ENCODE data around the gene CEP104. TPM values are rescaled to one million over a fixed set of nuclear protein-coding genes. Genes with fewer than 3 reads are reported as not detected.

The CEP104 gene
- total RNA-seq, 4 donors from 2014 or later = 42.9 to 64.5 (median 54.7) TPM

DNA sequence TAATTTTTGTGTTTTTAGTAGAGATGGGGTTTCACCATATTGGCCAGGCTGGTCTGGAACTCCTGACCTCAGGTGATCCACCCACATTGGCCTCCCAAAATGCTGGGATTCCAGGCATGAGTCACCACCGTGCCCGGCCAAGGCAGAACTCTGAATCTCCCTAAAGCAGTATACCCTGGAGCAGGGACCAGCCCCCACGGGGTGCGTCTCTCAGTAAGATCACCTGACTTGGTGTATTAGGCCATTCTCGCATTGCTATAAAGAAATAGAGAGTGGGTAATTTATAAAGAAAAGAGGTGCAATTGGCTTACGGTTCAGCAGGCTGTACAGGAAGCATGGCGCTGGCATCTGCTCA, 14.4 kb upstream of the CEP104 start:
- Histone ChIP-seq H3K27me3 (no peaks in the 10 kb centered on the region), H3K4me1 (no peaks in the 10 kb centered on the region), H3K4me3 (no peak overlapping the region), H3K27ac (no peak overlapping the region), H3K9me3 (no peaks in the 10 kb centered on the region), H3K36me3 (peaks cover 0 to 67% (median 0%) of the 10 kb centered on the region in 3 donors)
- no peak for DNase-seq
- no peak for TF ChIP-seq POLR2A (IDR thresholded peaks at IDR 0.05)

DNA sequence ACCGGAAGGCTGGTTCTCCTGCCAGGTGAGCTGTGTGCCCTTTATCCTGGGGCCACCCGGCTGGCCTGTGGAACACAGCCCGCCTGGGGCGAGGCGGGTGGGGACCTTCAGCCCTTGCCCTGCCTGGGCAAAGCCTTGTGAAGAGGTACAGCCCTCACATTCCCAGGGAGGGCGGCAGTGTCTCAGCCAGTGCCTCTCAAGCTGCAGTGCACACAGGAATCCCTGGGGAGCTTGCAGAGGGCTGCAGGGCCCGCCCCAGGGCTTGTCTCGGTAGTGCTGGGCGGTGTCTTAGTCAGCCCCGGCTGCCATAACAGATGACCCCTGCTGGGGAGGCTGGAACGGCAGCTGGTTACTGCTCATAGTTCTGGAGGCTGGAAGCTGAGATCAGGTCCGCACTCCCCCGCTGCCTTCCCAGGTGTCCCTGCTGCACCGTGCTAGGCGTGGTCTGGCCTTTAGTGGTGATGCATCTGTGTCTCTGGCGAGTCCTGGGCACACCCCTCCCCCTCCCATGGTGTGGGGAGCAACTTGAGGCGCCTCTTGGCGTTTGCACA, 12.8 kb upstream of the CEP104 start:
- Histone ChIP-seq H3K9me3 (no peaks in the 10 kb centered on the region), H3K27ac (peak overlapping the region in 1 of 4 donors; percentile 35), H3K36me3 (peaks cover 0 to 56% (median 0%) of the 10 kb centered on the region in 3 donors), H3K27me3 (no peaks in the 10 kb centered on the region), H3K4me1 (no peaks in the 10 kb centered on the region), H3K4me3 (no peak overlapping the region)
- DNase-seq = peak in 1 of 3 donors; percentile 75
- peak in 1 of 2 donors; percentile 16 for TF ChIP-seq POLR2A (IDR thresholded peaks at IDR 0.05)
- TF ChIP-seq CTCF (IDR thresholded peaks at IDR 0.05) = peak in 1 of 6 experiments; percentile 14

DNA sequence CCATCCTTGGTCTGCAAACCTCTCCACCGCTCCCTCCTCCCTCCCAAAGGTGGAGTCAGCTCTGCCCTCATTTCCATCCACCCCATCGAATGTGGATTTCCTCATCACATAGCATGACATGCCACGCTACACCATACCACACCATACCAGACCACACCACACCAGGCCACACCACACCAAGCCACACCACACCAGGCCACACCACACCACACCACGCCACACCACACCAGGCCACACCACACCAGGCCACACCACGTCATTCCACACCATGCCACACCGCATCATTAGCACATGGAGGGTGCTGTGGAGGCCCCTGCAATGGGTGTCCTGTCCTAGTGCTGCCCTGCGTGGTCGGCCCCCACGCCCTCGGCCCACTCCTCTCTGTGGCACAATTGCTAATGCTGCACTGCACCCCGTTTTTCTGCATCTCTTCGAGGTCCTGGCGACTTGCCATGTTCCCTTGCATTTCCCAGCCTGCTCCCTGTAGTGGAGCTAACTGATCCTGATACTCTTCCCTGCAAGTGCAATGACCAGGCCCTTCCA, 11.5 kb upstream of the CEP104 start:
- Histone ChIP-seq H3K27me3 (no peaks in the 10 kb centered on the region), H3K4me3 (no peak overlapping the region), H3K4me1 (no peaks in the 10 kb centered on the region), H3K36me3 (peaks cover 0 to 46% (median 0%) of the 10 kb centered on the region in 3 donors), H3K27ac (no peak overlapping the region), H3K9me3 (no peaks in the 10 kb centered on the region)
- no peak for TF ChIP-seq POLR2A (IDR thresholded peaks at IDR 0.05)
- no peak for TF ChIP-seq CTCF (IDR thresholded peaks at IDR 0.05)
- no peak for DNase-seq

DNA sequence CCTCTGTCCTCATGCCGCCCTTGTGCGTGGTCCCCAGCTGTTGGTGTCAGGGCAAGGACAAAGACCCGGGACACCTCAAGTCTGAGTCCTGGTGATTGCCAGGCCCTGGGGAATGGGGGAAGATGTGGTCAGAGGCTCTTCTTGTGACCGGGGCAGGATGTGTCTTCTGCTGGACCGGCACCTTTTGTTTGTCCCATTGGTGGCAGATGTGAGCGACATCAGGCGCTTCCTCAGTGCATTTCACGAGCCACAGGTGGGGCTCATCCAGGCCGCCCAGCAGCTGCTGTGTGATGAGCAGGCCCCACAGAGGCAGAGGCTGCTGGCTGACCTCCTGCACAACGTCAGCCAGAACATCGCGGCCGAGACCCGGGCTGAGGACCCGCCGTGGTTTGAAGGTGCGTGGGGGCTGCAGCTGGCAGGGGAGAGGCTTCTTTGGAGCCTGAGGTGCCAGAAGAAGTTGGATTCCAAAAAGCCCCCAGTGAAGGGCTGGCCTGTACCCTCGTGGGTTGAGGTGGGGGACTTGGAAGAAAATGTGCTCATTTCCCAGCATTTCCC, 8.7 kb upstream of the CEP104 start:
- Histone ChIP-seq H3K4me3 (no peak overlapping the region), H3K27ac (no peak overlapping the region), H3K27me3 (no peaks in the 10 kb centered on the region), H3K9me3 (no peaks in the 10 kb centered on the region), H3K36me3 (peaks cover 0 to 24% (median 0%) of the 10 kb centered on the region in 3 donors), H3K4me1 (no peaks in the 10 kb centered on the region)
- DNase-seq = peak in 1 of 3 donors; percentile 35
- no peak for TF ChIP-seq CTCF (IDR thresholded peaks at IDR 0.05)

- TF ChIP-seq POLR2A (IDR thresholded peaks at IDR 0.05) (no peak), CTCF (IDR thresholded peaks at IDR 0.05) (no peak)
- no peak for DNase-seq
- no peak overlapping the region for H3K4me3 ChIP-seq
- no peaks in the 10 kb centered on the region for H3K27me3 ChIP-seq
- no peaks in the 10 kb centered on the region for H3K9me3 ChIP-seq
- H3K27ac ChIP-seq = no peak overlapping the region
- H3K36me3 ChIP-seq = peaks cover 0 to 16% (median 0%) of the 10 kb centered on the region in 3 donors
- H3K4me1 ChIP-seq = no peaks in the 10 kb centered on the region
These were observed 7.9 kb upstream of the CEP104 start for GRCh38 chr1:3864884-3865283.

DNA sequence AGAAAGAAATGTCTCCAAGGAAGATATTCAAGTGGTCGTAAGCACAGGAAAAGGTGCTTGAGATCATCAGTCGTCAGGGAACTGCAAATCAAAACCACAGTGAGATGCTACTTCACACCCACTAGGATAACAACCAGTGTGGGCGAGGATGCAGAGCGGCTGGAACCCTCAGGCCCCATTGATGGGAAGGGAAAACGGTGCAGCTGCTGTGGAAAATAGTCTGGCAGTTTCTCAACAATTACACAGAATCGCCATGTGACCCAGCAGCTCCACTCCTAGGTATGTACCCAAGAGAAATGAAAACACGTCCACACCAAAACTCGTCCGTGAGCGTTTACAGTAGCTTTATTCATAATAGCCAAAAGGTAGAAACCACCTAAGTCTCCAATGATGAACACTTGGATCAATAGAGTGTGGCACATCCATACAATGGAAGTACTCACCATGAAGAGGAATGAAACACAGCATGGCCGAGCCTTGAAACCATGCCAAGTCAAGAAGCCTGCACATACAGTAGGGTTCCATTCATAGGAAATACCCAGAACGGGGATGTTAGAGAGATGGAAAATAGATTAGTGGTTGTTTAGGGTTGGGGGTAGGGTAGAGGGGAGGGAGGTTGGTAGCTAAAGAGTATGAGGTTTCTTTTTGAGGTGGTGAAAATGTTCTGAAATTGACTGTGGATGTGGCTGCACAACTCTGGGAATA, 6.4 kb upstream of the CEP104 start:
- DNase-seq = peak in 1 of 3 donors; percentile 1
- Histone ChIP-seq H3K4me1 (peaks cover 0 to 6% (median 1%) of the 10 kb centered on the region in 4 donors), H3K9me3 (no peaks in the 10 kb centered on the region), H3K4me3 (no peak overlapping the region), H3K27ac (no peak overlapping the region), H3K27me3 (no peaks in the 10 kb centered on the region), H3K36me3 (peaks cover 0 to 9% (median 0%) of the 10 kb centered on the region in 3 donors)
- TF ChIP-seq CTCF (IDR thresholded peaks at IDR 0.05) (no peak), POLR2A (IDR thresholded peaks at IDR 0.05) (no peak)
